GM10266 (cell line): Measurements from ENCODE around the gene HOXA1.

ENCODE experiments used
- DNase-seq: peaks from one replicate; pipeline ENCODE4 v3.0.0; 2012; ENCODE audit errors: extremely low spot score
- CTCF ChIP-seq: IDR thresholded peaks from 2 replicates; pipeline ENCODE4 v1.5.1; 2012; ENCODE audit warnings: mild to moderate bottlenecking, low read depth; ENCODE audit not compliant: control insufficient read depth, insufficient read depth; ENCODE audit errors: missing control alignments

Gene HOXA1

DNA sequence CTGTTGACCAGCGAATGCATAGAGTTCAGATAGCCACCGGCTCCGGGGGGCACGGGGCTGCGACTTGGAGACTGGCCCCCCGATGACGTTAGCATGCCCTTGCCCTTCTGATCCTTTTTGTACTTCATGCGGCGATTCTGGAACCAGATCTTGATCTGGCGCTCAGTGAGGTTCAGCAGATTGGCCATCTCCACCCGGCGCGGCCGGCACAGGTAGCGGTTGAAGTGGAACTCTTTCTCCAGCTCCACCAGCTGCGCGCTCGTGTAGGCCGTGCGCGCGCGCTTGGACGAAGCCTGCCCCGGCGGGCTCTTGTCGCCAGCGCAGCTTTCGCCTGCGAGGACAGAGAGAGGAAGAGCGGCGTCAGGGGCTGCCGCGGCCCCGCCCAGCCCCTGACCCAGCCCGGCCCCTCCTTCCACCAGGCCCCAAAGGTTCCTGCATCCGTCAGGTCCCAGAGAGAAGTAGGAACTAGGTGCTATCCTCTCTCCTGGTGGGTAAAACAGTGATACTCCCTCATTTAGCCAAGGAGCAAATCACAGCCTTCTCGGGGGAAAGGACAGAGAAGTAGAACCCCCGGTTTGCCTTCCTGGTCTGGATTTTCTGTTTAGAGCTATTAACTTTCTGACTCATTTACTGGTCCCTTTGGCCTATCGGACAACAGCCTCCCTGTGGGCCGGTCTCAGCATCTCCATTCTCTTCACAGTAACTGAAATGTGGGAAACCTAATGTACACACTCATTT, 12.8 kb upstream of the HOXA1 start:
- no peak for DNase-seq
- TF ChIP-seq CTCF, result no peak

GRCh38 chr7:27107391-27108381, 11.9 kb upstream of the HOXA1 start:
- TF ChIP-seq CTCF, result no peak
- DNase-seq, result no peak

DNA sequence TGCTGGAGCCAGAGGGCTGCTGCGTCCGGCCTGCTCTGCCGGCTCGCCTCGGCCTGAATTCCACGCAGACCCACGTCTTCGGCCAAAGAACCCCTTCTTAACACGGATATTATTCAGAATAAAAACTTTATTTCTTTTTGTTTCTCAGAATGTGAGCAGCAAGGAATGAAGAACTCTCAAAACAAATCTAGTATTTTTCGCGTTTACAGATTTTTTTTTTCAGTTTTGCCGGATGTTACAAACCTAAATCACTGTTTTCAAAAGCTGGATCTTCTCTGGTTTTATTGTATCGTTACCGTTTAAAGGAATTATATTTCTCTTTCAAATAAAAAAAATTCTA, 11.1 kb upstream of the HOXA1 start:
- TF ChIP-seq CTCF, result no peak
- DNase-seq, result no peak

- DNase-seq, result no peak
- TF ChIP-seq CTCF, result no peak
These were observed 10.5 kb upstream of the HOXA1 start for GRCh38 chr7:27106181-27106900.

- no peak for TF ChIP-seq CTCF
- no peak for DNase-seq
These were observed 9.7 kb upstream of the HOXA1 start for GRCh38 chr7:27105301-27106031.

DNA sequence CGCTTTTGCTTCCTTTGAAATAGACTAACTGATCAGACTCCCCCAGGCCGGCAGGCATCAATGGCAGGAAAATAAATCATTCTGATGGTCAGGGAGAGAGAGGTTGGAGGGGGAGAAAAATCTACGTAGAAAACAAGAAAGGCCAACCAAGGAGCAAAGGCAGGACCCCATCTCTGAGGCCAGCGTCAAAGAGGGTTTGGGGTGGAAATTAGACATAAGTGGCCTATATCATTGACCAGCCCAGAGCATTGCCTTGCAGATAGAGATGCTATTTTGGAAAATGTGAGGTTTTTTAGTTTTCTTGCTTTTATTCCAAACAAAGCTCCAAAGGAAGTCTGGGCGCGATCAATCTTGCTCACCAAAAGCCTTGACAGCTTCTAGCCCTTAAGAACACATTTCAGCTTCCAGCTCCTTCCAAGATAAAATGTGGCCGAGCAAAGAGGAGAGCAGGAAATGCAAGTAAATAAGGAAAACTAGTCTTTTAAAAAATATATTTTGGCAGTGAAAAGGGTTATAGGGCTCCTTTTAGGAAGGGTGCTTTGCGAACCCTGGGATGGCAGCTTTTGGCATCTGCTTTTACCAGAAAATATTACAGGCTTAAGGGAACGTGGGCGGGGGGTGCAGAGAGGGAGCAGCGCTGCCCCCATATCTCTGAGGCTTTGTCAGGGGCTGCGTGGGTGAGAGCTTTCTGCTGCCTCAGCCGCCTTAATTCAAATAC, 8.7 kb upstream of the HOXA1 start:
- no peak for TF ChIP-seq CTCF
- DNase-seq, result no peak
